Measurements from ENCODE around the gene GAREM1.

GAREM1 gene

DNA sequence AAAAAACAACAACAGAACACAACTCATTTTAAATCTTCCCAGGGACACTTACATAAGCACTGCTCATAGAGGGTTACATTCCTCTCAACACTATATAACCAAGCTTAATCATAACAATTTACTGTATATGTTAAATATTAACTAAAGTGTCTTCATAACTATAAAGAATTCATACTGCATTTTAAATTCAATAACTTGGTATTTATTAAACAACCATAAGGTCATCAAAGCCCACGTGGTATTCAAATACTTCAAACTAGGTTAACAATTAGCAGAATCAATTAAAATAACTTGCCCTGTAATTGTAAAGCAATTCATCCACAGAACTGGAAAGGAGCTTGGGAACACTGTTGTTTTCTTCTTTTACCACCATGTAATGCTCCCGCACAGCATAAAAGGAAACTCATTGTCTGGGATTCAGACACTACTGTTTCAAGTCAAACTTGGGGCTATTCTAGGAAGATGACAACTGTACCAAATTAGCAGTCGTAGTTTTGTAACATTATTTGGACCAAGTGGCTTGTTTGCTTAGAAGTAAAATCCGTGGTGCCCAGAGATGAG, 10.4 kb downstream of the GAREM1 start:
- in situ Hi-C loops (cut with HindIII; ENCODE audit: low sequenced_read_pairs): loop anchor here (25.0 kb wide), 1 partner anchor 173 kb away; no protein-coding TSS in a partner anchor

DNA sequence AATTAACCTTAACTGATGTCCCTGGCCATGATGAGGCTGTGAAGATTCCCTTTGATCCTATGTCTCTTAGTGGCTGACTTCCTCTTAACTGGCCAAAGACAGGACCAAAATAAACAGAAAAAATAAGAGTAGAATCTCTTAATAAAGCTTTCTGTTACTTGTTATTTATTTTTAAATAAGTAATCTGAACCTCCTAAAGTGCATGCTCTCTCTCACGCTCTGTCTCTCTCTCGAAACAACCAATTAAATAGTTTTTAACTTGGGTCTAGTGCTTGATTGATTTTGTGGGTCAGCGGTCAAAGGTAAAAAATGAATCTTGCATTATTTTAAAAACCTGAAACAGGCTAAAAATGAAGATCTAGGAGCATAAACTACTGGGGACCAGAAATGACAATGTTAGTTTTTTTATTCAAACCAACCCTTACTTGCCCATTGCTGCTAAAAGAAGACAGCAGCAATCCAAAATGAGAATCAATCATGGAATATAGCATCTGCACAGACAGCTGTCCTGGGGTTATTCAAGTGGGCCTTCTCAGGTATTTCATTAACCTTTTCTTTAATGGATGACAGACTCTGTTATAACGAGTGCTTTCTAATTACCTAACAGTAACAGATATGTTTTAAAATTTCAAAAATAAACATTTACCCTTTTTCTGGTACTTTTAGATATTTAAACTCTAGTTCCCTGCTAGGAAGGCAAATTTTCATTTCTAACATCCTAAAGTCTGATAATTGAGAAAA, 11.2 kb downstream of the GAREM1 start:
- in situ Hi-C loops (cut with HindIII; ENCODE audit: low sequenced_read_pairs): loop anchor here (25.0 kb wide), 1 partner anchor 172 kb away; no protein-coding TSS in a partner anchor

- in situ Hi-C loops (cut with HindIII; ENCODE audit: low sequenced_read_pairs): loop anchor here (25.0 kb wide), 1 partner anchor 168 kb away; no protein-coding TSS in a partner anchor
Measured at GRCh38 chr18:32455361-32455760, 15.3 kb downstream of the GAREM1 start.

DNA sequence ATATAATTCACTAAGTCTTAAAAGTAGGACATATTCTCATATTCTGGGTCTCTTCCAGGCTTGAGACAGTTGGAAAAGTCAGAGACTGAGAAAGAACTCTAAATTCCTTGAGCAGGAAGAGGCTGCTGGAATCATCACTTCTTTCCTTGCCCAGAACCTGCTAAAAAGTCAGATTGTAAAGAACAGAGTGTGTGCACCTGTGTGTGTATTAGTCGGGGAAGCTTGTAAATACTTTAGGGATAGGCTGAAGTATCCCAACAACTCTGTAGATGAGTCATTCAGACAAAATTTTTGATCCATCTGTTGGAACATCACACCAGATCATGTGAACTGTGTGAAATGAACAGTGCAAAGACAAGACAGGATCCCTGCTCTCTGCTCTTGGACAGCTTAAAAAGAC, 16.1 kb downstream of the GAREM1 start:
- in situ Hi-C loops (cut with HindIII; ENCODE audit: low sequenced_read_pairs): loop anchor here (25.0 kb wide), 1 partner anchor 167 kb away; no protein-coding TSS in a partner anchor

- in situ Hi-C loops (cut with HindIII; ENCODE audit: low sequenced_read_pairs): loop anchor here (25.0 kb wide), 1 partner anchor 164 kb away; no protein-coding TSS in a partner anchor
Measured at GRCh38 chr18:32450874-32451273, 19.8 kb downstream of the GAREM1 start.

GRCh38 chr18:32450026-32450691, 20.5 kb downstream of the GAREM1 start:
- in situ Hi-C loops (cut with HindIII; ENCODE audit: low sequenced_read_pairs): loop anchor here (25.0 kb wide), 1 partner anchor 163 kb away; no protein-coding TSS in a partner anchor

GRCh38 chr18:32446780-32447179, 23.9 kb downstream of the GAREM1 start:
- in situ Hi-C loops (cut with HindIII; ENCODE audit: low sequenced_read_pairs): no loop called here

GRCh38 chr18:32445846-32446245, 24.8 kb downstream of the GAREM1 start:
- in situ Hi-C loops (cut with HindIII; ENCODE audit: low sequenced_read_pairs): no loop called here

DNA sequence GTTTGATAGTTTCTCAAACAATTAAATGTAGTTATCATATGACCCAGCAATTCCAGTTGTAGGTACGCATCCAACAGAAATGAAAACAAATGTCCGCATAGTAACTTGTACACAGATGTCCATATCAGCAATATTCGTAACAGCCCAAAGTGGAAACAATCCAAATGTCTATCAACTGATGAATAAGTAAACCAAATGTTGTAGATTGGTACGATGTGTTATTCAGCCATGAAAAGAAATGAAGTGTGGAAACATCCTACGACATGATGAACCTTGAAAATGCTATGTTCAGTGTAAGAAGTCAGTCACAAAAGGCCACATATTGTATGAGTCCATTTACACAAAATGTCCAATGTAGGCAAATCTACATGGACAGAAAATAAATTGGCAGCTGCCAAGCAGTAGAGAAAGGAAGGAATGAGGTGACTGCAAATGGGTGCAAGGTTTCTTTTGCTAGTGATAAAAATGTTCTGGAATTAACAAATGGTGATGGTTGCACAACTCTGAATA, 26.9 kb downstream of the GAREM1 start:
- in situ Hi-C loops (cut with HindIII; ENCODE audit: low sequenced_read_pairs): no loop called here

GRCh38 chr18:32443033-32443705, 27.5 kb downstream of the GAREM1 start:
- in situ Hi-C loops (cut with HindIII; ENCODE audit: low sequenced_read_pairs): no loop called here

GRCh38 chr18:32442575-32442974, 28.1 kb downstream of the GAREM1 start:
- in situ Hi-C loops (cut with HindIII; ENCODE audit: low sequenced_read_pairs): no loop called here

DNA sequence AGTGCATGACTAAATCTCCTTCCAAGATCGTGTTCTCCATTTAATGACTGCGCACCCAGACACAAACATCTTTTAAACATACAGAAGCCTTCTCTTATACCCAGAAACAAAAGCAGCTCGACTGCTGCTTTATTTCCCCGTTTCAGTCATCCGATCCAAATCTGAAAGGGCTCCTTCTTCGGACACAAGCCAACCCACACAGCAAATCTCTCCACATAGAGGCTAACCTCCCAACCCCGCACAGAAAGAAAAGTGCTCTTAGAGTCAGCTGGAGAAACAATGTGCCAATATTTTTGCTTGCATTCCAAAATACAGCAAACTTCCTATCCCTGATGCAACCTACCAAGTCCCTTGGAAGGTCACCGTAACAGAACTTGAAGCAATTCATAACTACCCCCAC, 29.1 kb downstream of the GAREM1 start:
- in situ Hi-C loops (cut with HindIII; ENCODE audit: low sequenced_read_pairs): no loop called here

DNA sequence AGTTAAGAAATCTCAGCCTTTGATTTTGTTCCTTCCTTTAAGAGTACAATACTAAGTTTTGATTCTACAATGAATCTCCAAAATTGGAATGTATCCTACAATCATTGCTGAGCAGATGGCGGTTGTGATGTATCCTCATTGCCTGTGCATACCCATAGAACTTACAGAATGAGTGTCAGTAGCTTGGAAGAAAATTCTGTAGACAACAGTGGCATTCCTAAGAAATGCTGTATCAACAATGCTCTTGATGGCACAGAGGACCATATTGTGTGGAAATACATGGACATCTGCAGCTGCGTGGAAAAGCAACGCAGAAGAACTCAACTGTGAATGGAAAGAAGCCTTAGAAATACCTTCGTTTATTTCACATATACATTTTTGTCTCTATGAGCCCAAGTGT, 30.2 kb downstream of the GAREM1 start:
- in situ Hi-C loops (cut with HindIII; ENCODE audit: low sequenced_read_pairs): no loop called here

DNA sequence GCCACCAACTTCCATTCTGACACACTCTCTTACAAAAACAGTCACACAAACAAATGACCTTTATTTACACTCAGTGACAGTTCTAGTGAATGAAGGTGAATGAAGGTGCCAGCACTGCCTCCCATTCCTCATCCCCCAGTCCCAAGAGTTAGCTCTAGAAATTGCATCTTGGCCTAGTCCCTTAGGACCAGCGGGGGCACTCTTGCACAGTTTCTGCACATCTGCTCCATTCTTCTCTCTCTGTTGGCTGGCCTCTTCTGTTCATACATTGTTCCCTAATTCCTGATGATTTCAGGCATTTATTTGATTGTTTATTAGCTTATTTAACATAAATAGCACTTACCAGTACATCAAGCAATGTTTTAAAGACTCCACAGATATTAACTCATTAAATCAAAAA, 30.9 kb downstream of the GAREM1 start:
- in situ Hi-C loops (cut with HindIII; ENCODE audit: low sequenced_read_pairs): no loop called here

DNA sequence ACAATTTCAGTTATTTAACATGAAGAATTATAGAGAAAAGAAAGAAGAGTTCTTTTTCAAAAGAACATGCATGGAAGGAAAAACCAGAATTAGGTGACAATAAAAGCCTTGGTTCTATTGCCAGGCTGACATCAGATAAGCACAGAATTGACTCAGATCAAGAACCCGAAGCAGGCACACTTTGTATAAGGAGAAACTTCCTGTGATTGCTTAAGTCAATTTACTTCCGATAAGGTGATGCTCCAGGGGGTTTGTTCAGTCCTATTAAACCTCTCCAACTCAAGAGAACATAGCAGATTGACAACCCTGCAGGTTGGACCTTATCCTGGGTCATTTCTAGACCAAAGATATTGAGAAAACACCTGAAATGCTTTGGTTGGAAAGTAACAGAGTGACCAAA, 31.4 kb downstream of the GAREM1 start:
- in situ Hi-C loops (cut with HindIII; ENCODE audit: low sequenced_read_pairs): no loop called here

GRCh38 chr18:32438173-32438572, 32.5 kb downstream of the GAREM1 start:
- in situ Hi-C loops (cut with HindIII; ENCODE audit: low sequenced_read_pairs): no loop called here

GRCh38 chr18:32437100-32437834, 33.4 kb downstream of the GAREM1 start:
- in situ Hi-C loops (cut with HindIII; ENCODE audit: low sequenced_read_pairs): no loop called here

DNA sequence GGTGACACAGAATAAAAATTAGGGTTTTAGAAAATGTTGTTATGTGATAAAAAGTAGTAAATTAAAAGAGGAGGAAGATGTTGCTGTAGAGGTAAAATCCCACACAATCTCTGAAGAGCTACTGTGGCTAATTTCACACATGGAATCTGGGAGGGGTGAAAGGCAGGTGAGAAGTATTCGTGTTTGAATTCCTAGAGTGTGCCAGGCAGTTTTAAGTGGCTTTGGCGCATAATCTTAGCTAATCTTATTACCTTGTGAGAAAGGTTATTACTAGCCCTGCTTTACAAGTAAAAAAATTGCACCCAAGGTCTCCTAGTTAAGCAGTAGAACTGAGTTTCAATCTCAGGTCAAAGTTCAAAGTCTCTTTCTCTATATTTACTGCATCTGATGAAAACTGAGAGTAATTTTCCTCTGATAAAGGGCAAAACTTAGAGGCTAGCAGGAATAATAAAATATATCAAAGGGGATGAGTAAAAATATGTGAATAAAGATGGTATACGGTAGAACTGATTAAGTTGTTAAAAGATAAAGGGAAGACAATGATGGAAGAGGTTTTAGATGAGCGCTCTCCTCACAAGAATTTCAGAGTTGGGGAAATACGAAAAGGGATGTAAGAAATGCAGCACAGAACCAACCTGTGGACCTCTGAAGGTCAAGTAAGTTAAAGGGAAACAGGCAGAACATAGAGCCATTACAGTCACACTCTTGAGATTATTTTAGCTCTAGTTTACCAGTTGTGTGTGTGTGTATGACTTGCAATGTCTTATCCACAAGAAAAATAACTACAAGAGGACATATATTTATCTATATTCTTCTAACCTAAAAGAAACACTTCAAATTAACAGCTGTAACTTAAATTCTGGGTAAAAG, 34.8 kb downstream of the GAREM1 start:
- in situ Hi-C loops (cut with HindIII; ENCODE audit: low sequenced_read_pairs): no loop called here

DNA sequence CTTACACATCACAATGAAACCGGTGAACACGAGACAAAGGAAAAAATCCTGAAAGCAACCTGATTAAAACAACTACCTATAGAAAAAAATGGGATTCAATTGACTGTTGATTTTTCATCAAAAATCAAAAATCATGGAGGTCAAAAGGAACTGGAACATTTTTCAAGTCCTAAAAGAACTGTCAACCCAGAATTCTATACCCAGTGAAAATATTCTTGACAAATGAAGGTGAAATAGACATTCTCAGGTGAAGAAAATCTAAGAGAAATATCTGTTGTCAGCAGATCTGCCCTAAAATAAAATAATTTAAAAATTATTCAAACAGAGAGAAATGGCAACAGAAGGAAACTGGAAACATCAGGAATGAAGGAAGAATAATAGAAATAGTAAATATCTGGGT, 38.9 kb downstream of the GAREM1 start:
- in situ Hi-C loops (cut with HindIII; ENCODE audit: low sequenced_read_pairs): no loop called here

Measured in endothelial cell of hepatic sinusoid (primary cell).